NCI-H226 (cell line): ENCODE data around the gene HOXC9.

Experiments used
- DNase-seq: peaks from one replicate; pipeline ENCODE4 v3.0.0-alpha.2; 2015

Gene HOXC9

DNA sequence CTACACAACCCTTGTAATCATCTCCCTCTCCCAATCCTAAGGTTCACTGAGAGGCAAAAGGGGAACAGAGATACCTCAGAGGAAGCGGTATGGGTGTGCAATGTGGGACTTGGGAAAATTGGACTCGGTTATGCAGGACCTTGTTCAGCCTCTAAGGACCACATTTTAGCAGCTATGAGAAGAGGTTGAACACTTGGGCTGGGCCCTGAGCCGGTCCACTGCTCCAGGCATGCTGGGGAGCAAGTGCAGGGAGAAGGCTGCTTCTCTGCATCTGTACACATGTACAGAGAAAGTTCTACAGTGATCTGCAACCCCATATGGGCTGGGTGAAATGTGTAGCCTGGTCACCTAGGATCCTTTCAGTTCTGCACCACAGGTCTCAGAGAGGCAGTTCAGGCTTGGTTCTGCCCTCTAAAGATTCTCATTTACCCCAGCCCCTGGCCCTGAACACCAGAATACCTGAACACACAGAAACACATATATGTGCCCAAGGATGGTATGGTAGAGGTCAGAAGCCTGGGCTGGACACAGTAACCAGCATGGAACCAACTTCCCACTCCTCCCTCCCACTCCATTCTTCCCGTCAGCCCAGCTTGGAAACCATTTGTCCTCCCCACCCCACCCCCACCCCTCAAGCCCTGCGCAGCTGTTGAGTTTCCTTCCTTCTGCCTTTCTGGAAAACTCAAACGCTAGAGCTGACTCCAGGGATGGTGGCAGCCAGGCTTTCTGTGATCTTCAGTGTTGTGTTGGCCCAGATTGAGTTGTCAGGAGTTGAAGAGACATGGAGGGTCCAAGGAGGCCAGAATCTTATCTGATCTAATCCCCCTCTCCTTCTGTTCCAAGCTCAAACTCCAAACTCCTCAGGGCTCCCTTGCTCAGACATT lies 43.3 kb downstream of the HOXC9 start:
- no peak for DNase-seq

DNA sequence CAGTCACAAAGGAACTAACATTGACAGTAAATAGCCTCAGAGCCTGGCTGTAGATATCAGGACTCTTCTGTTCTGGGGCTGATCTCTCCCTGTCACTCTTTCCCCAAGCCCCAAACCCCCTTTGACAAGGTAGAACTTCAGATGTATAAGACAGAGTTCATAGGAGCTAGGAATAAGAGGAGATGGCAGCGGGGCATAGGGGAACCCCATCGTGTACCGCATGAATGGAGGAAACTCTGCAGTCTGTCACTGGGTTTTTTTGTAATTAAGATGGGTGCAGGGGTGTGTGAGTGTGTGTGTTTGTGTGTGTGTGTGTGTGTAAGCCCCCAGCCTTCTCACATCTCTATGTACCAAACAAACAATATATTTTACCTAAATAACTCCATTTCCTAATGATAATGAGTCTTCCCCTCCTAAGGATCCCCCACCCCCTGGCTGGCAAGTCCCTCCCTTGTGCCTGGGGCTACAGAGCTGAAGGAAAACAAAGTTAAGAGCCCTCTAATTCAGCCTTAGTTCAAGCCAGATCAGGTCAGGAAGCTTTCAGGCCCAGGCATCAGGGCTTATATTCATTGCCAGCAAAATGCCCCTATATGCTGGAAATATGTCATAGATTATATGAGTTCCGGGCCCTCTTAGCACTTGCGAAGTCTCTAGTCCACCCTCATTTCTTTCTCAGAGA lies 44.6 kb downstream of the HOXC9 start:
- DNase-seq = no peak

DNA sequence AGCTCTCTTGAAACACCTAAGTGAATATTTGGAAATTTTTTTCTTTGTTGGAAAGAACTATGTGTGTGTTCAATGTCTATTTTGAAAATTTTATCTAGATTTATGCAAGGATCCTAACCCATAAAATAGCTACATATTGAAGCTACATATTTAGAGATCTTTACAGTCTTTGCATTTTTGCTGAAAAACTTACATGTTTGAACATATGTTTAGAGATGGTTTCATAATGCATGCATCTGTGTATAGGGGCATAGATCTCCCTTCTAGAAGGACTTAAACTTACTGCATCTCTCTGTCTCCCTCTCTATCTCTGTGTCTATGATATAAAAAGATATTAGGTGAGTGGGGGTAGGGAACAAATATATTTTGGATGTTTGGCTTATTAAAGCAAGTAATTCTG lies 45.4 kb downstream of the HOXC9 start:
- no peak for DNase-seq

DNA sequence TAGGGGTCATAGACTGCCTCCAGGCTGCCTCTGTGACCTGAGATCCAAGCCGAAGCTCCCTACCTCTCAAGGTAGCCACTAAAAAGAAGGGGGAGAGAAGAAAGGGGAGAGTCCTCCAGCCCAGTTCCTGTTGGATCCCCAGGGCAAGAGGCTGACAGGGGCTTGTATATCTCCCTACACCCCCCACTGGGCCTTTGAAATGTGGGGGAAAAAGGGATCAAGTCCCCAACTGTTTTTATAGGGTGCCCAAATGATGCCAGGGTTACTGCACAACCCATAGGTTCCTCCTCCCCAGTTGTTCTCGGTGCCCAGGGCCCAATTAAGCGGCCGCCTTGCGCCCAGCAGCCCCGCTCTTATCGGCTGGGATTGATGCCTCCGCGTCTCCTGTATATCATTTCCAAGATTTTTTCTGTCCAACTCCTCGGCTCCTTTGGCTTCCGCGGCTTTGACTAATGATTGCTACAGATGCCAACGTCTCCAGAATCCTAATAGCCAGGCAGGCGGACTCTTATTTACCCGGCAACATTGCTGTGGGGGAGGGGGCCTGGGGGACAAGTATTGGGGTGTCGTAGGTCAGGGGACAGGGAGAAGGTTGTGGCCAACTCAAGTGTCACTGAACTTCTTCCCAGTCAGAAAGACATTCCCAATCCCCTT lies 46.0 kb downstream of the HOXC9 start:
- DNase-seq = no peak

DNA sequence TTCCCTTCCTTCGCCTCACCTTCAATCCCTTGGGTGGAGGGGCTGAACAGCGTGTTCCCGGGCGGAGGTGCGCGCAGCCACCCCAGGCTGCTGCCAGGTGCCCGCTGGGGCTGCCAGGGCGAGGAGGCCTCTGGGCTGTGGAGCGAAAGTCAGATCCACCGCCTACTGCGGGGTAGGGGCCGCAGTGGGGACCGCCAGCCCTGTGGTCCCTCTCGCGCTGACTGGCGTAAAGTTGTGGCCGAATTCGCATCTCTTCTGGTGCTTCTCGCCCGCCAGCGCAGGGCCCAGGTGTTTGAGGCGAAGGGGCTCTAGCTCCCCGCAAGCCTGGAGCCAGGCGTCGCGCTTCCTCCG lies 46.8 kb downstream of the HOXC9 start:
- DNase-seq = no peak

DNA sequence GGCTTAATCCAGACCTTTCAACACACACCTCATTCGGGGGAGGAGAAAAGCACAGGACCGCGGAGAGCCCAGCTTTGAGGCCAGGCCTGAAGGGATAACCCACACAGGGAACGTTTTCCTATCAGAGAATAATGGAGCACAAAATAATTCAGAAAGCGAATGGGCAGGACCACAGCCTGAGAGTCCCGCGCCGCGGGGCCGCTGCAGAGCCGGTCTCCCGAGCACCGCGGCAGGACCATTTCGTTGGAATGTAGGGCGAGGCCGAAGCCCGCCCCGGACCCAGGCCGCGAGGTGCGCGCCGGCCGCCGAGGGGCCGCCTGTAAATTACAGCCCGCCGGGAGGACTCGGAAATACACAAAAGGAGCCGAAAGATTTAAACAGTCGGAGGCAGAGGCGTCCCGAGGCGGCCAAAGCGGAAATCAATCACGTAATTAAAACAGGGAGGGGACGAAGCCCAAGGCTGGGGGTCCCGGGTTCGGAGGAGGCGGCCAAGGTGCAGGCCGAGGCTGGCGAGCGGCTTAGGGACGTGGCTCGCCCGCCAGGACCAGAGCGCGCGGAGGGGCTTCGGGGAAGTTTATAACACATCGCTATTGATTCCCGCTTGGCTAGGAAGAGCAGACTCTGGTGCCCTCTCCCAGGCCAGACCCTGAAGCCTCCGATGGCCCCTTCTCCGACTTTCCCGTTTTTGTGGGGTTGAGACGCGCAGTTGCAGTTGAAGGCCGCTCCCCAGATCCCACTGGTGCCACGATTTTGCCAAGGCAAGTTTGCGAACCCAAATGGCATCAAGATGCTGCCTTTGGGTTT lies 47.4 kb downstream of the HOXC9 start:
- DNase-seq = no peak

DNA sequence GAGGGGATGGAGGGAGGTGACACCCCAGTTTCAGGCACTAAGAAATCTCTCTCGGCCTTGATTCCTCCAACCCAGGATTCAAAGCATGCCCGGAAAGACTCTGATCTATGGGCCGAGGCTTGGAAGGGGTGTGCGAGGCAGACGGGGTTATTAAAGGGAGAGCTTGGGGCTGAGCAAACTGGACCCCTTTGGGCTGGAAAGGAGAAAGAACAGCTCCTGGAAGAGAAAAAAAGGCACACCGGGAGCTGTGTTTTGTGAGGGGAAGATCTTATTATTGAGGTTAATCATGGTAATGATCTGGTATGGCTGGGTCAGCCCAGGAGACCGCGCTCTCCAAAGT lies 48.0 kb downstream of the HOXC9 start:
- DNase-seq = no peak

DNA sequence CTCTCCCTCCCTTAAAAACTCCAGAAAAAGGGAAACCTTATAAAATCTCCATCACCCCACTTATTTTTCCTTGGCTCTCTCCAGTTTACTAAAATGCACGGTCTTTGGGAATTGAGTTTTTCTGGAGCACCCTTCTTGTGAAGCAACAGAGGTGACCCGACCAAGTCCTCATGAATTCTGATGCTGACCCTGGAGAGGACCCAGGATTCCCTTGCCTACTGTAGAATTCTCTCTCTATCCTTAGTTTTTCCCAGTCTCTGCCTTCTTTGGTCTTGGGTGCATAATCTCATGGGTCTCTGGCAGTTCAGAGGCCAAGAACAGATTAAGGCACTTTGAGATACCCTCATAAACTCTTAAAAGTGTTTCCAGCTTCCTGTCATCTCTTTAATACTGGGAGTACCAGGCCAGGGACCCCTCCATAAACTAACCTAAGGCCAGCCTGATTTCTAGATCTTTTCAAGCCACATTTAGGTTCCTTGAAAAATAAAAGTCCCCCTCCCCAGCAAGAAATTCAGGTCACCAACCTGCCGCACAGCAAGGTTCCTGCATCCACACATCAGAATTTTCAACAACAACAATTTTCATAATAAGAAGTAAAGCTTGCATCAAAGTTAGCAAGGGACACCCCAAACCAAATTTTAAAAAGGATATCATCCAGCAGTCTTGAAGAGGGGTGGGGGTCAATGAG lies 48.6 kb downstream of the HOXC9 start:
- DNase-seq = no peak

DNA sequence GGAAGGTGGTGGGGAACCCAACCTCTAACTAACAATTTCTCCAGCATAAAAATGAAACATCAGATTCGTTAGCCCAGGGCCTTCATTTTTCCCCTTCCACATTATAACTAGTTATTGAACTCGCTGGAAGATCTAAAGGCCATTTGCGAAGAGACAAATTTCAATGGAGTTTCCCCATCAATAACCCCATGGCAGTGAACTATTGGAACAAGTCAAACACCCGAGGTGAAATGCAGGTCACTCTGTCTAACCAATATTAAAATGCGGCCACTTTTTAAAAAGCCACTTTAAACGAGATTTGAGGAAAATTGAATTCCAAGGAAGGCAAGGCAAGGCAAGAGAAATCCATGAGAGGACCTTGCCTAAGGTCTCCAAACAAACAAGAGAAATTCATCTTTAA lies 49.1 kb downstream of the HOXC9 start:
- DNase-seq = no peak

DNA sequence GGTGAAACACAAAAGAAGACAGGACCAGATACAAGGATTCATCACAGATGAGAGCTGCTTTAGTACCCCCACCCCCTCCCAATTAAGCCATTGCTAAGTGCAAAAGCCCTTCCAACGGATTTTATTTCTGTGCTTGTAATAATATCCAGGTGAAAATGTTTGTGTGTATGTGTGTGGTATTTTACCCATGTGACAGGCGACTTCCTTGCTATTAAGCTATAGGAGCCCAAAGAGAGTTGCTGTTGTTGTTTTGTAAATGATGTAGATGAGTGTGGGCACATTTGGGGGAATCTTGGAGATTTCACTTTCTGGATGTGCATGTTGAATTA lies 50.5 kb downstream of the HOXC9 start:
- DNase-seq = no peak

DNA sequence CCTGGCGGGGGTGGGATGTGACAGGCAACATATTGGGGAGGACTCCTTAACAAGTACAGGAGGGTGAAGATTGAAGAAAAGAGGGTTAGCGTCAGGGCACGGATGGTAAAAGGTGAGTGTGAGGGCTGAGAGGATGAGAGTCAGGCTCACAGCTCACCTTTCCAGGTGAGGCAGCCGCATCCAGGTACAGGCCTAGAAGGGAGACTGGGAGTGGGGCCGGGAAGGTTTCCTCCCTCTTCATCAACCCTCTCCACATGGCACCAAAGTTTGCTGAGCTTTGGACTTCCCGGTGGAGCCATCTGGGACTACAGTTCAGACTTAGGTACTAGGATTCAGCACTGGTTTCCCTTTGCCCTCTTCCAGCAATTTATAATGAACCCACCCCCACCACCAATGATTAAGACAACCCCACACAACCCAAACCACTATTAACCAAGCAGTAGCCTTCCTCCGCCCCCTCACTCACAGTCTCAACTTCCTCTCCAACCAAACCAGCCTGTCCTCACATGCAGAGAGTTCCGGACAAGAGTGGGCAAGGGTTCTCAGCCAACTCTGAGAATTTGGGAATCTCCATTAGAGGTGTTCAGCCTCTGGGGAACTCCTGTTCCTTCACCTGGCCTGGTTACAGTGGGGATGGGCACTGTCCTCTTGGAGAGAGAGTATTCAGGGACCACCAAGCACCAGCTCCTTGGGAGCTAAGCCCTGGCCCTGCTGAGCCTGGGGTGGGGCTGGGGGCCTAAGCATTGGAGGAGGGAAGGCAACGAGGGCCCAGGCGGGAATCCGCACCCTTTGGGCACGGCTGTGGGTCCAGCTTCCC lies 51.3 kb downstream of the HOXC9 start:
- no peak for DNase-seq

DNA sequence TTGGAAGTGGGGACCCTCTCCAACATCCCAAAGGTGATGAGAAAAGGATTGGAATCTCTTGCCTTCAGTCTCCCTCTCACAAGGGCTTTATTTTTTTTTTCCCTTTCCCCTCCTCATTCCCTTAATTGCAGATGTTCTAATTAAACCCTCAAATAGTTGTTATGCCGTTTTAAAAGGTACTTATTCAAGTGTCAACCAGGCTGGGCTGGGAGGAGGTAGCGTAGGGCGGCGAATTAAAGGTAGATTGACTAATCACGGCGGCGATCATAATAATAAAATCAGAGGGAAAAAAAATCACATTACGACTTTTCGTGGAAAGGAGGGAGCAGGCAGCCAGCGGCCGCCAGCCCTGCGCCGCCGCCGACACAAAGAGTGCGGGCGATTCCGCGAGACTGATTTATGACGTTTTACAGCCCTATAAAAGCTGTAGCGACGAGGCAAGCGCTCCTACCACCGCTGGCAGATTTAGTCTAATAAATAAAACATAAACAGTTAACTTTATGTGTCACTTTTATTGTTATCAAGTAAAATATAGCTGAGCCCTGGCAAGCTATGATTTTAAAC lies 52.0 kb downstream of the HOXC9 start:
- no peak for DNase-seq

DNA sequence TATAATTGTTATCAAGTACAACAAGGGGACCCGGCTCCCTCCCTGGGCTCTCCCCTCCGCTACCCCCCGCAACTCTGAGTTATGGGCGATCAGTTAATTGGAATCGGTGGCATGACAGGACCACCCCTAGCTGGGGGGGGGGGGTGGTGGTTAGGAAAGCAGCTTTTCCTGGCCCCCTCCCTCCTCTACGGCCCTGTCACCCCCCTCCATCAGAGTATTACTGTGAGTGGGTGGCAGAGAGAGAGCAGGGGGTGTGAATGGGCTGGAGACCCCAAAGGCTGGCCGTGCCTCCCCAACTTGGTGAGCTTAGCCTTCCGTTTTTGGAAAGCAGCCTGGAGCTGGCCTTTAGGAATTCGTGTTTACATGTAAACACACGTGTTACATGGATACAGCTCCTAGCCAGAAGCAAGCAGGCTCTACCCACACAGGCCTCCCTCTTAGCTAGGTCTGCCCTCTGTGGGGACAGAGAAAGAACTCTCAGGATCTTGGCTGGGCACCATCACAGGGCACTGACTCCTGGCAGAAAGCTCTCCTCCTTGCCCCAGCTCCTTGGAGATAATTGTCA lies 52.6 kb downstream of the HOXC9 start:
- DNase-seq = no peak
